ENCODE measurements around the gene CEP55.

GRCh38 chr10:93550606-93551005, 54.2 kb downstream of the CEP55 start:
- no peak for TF ChIP-seq ZNF133 (CRISPR knock-in tag; IDR thresholded peaks at IDR 0.05)
- TF ChIP-seq IRF2 (CRISPR knock-in tag; IDR thresholded peaks at IDR 0.05) = no peak

All from K562 (cell line).